Neural crest cell (in vitro differentiated cells): ENCODE results near the gene LCN9. TPM values are rescaled to one million over a fixed set of nuclear protein-coding genes. Genes with fewer than 3 reads are reported as not detected.

Experiments used
- DNase-seq: peaks from one replicate; pipeline ENCODE4 v3.0.0; 2021; ENCODE audit warnings: low read depth, mixed read lengths, low spot score
- H3K27ac Mint-ChIP-seq: one replicate; pipeline ENCODE4 v1.8.0; 2021; ENCODE audit warnings: mild to moderate bottlenecking, mixed read lengths; ENCODE audit not compliant: unreplicated experiment
- H3K27me3 Mint-ChIP-seq: 2 replicates; pipeline ENCODE4 v1.8.0; 2021; ENCODE audit warnings: low read depth, mild to moderate bottlenecking, mixed read lengths
- H3K36me3 Mint-ChIP-seq: 2 replicates; pipeline ENCODE4 v1.8.0; 2021; ENCODE audit warnings: low read depth, mild to moderate bottlenecking, mixed read lengths
- H3K4me1 Mint-ChIP-seq: 2 replicates; pipeline ENCODE4 v1.8.0; 2021; ENCODE audit warnings: mixed read lengths
- H3K4me3 Mint-ChIP-seq: one replicate; pipeline ENCODE4 v1.8.0; 2021; ENCODE audit warnings: mild to moderate bottlenecking, mixed read lengths
- H3K9me3 Mint-ChIP-seq: 2 replicates; pipeline ENCODE4 v1.8.0; 2021; ENCODE audit warnings: mixed read lengths
- total RNA-seq: library from RNA; stranded (reverse); gene quantifications from 2 replicates; pipeline ENCODE4 v1.2.1, GENCODE V29; 2021
- TF ChIP-seq, protein P1 (sequence below): fragments of 200-600 bp; sonication (generic); conservative IDR thresholded peaks from 2 replicates; pipeline ENCODE4 v1.5.0; 2021; ENCODE audit warnings: antibody characterized with exemption, mild to moderate bottlenecking

The LCN9 gene
- total RNA-seq, 1 donor from 2014 or later, result 0.30 TPM

DNA sequence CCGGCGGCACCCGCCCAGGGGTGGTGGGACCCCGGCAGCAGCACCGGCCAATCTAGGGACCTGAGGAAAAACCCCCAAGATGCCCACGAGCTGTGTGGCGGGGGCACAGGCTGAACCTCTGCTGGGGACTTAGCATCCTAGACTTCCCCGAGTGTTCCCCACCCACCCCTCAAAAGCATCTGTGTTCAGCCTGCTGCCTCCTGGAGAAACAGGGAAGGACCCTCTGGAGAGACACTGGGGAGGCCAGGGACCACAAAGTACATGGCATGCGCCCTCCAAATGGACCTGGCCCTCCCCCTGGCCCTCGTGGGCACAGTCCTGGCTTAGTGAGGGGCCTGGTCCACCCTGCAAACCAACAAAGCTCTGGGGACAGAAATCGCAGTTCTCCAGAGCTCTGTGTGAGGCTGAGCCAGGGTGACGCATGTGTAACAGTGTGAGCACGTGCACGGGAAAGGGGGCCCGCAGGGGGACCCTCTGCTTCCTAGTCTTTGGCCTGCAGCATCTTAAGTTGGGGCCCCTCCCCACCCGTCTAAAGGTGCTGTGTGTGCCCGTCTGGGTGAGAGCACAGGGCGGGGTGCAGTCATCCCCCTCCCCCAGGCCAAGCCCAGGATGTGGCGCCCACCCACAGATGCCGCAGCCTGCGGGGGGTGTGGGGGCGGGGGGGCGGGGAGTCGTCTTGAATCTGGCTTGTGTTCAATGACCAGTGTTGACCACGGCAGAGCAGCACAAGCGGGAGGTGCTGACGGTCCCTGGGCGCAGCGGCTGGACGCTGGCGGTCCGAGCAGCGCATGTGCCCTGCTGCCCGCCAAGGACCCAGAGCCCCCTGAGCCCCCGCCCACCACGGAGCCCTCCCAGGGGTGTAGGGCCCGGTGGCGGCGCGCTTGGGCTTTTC lies 38.2 kb downstream of the LCN9 start:
- Mint-ChIP-seq H3K36me3 (no peaks in the 10 kb centered on the region), H3K27me3 (peaks cover 12% of the 10 kb centered on the region), H3K4me3 (no peak overlapping the region), H3K9me3 (no peaks in the 10 kb centered on the region), H3K4me1 (no peaks in the 10 kb centered on the region), H3K27ac (no peak overlapping the region)
- no peak for DNase-seq
- TF ChIP-seq, protein P1, sequence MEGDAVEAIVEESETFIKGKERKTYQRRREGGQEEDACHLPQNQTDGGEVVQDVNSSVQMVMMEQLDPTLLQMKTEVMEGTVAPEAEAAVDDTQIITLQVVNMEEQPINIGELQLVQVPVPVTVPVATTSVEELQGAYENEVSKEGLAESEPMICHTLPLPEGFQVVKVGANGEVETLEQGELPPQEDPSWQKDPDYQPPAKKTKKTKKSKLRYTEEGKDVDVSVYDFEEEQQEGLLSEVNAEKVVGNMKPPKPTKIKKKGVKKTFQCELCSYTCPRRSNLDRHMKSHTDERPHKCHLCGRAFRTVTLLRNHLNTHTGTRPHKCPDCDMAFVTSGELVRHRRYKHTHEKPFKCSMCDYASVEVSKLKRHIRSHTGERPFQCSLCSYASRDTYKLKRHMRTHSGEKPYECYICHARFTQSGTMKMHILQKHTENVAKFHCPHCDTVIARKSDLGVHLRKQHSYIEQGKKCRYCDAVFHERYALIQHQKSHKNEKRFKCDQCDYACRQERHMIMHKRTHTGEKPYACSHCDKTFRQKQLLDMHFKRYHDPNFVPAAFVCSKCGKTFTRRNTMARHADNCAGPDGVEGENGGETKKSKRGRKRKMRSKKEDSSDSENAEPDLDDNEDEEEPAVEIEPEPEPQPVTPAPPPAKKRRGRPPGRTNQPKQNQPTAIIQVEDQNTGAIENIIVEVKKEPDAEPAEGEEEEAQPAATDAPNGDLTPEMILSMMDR, result no peak

DNA sequence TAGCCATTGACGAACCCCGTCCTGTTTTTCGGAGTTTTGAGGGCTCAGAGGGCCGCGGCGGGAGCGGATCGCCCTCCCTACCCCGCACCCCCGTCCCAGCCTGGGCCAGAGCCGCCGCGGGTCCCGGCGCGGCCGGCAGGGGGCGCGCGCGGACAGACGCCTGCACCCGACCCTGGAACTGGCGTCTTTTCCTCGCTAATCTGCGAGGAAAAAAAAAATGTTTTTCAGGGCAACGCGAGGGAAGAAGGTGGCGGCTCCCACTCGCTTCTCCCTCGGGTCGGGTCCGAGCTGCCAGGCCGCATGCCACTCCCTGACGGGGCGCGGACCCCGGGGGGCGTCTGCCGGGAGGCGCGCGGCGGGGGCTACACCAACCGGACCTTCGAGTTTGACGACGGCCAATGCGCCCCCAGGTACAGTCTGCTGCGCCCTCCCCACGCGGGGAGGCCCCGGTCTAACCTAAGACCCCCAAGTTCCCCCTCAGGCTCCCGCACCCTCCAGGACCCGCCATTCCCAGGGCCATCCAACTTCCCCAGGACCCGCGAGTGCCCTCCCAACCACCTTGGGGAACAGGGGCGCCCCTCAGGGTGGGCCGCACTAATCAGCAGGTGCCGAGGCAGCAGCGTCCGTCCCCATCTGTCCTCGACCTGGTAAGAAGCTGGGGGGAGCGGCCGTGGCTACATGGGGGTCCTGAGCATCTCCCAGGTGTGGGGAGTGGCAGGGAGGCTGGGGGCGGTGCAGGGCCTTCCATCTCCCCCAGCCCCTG lies 39.0 kb downstream of the LCN9 start, which contains the start of gene KCNT1:
Gene KCNT1, plus strand, starts transcription at position 227 of the 763 bp plus-strand sequence. Its CDS starts 74 bp downstream, at position 301.
- no peaks in the 10 kb centered on the region for H3K4me1 Mint-ChIP-seq
- peak; percentile 85 for DNase-seq
- H3K9me3 Mint-ChIP-seq, result no peaks in the 10 kb centered on the region
- H3K36me3 Mint-ChIP-seq, result no peaks in the 10 kb centered on the region
- H3K27me3 Mint-ChIP-seq, result peaks cover 12% of the 10 kb centered on the region
- H3K4me3 Mint-ChIP-seq, result no peak within 1 kb of the TSS
- H3K27ac Mint-ChIP-seq, result no peak within 1 kb of the TSS
- TF ChIP-seq, protein P1, result peak; percentile 97

DNA sequence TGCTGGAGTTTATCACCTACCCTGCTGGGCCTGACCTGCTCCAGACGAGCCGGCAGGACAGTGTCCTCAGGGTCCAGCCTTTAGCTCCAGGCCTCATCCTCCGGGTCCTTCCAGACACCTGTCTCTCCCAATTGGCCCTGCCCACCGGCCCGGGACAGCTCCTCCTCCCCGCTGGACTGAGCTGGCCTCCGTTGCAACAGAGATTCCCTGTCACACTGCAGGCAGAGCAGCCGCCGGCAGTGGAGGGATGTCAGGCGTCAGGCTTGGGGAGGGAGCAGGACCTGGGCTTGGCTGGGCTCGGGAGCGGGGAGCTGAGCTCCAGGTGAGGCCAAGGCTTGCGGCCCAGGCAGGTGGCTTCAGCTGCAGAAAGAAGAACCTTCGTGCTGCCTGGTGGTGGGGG lies 40.6 kb downstream of the LCN9 start:
- no peak for DNase-seq
- no peaks in the 10 kb centered on the region for H3K4me1 Mint-ChIP-seq
- no peak overlapping the region for H3K27ac Mint-ChIP-seq
- H3K4me3 Mint-ChIP-seq, result no peak overlapping the region
- no peaks in the 10 kb centered on the region for H3K36me3 Mint-ChIP-seq
- TF ChIP-seq, protein P1, result no peak
- no peaks in the 10 kb centered on the region for H3K9me3 Mint-ChIP-seq
- H3K27me3 Mint-ChIP-seq, result peaks cover 24% of the 10 kb centered on the region

DNA sequence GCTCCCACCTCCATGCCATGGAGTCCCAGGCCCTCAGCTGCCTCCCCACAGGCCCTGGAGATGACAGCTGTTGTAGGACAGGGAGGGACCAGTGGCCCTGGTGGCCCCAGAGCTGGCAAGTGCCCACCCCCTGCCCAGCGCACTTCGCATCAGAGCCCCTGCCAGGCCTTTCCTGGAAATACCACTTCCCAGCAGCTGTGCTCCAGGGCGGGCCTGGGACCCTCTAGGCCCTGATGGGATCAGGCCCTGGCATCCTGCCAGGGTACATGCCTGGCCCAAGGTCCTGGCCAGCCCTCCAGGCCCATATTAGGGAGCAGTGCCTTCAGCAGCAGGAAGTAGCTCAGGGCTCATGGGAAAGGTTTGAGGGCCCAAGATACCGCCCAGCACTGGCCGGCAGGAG lies 41.4 kb downstream of the LCN9 start:
- H3K27me3 Mint-ChIP-seq, result peaks cover 31% of the 10 kb centered on the region
- H3K36me3 Mint-ChIP-seq, result no peaks in the 10 kb centered on the region
- TF ChIP-seq, protein P1, result no peak
- no peak for DNase-seq
- no peak overlapping the region for H3K4me3 Mint-ChIP-seq
- no peaks in the 10 kb centered on the region for H3K4me1 Mint-ChIP-seq
- no peak overlapping the region for H3K27ac Mint-ChIP-seq
- H3K9me3 Mint-ChIP-seq, result no peaks in the 10 kb centered on the region

DNA sequence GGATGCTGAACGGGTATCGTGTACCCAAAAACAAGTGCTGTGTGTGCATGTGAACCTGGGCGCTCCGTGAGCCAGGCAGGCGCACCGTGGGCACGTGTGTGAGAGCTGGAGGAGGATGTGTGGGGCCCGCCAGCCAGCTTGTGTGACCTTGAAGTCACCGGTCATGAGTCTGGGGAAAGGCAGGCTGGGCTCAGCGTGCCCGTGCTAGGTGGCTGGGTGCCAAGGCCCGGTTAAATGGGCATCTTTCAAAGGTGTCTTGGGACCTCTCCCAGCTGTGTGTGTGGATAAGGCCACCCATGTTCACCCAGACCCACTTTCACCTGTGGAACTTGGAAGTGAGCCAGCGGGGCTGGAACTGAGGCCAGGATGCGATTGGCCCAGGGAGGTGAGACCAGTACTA lies 42.3 kb downstream of the LCN9 start:
- no peak overlapping the region for H3K4me3 Mint-ChIP-seq
- no peaks in the 10 kb centered on the region for H3K9me3 Mint-ChIP-seq
- TF ChIP-seq, protein P1, result no peak
- no peaks in the 10 kb centered on the region for H3K4me1 Mint-ChIP-seq
- no peak for DNase-seq
- peaks cover 40% of the 10 kb centered on the region for H3K27me3 Mint-ChIP-seq
- no peak overlapping the region for H3K27ac Mint-ChIP-seq
- no peaks in the 10 kb centered on the region for H3K36me3 Mint-ChIP-seq
